GM19397 (cell line): Measurements from ENCODE around the gene C16orf86.
"Not testable (repeated sequence)": the region's sequence is repeated elsewhere in the genome, so short reads cannot be mapped to it uniquely, and the experiment has no call there.

Source experiments
- ATAC-seq: cut with Tn5 transposase; IDR thresholded peaks from one replicate; pipeline ENCODE4 v1.9.1; 2021; ENCODE audit warnings: mild to moderate bottlenecking, moderate library complexity; ENCODE audit not compliant: unreplicated experiment

C16orf86 gene

DNA sequence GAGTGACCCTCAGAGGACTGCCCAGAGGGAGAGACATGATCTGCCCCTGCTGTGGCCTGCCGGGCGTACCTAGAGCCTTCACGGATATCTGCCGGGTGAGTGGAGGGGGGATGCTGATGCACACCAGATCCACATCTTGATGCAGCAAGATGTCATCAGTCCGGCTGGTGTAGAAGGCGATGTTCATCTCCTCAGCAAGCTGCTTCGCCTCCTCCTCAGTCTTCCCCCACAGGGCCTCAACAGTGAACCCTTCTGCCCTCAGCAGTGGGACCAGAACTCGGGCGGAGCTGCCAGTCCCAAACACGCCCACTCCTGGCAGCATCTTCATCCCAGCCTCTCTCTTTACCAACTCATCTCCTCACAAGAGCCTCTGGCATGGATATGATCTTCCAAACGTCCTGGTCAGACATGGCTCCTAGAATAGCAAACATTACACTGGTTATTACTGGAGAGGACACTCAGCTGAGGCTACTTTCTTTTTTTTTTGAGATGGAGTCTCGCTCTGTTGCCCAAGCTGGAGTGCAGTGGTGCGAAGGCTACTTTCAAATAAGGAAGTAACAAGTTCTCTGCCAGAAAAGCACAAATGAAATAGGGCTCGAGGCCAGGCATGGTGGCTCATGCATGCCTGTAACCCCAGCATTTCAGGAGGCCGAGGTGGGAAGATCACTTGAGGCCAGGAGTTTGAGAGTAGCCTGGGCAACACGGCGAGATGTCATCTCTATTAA, 18.9 kb downstream of the C16orf86 start:
- ATAC-seq: no peak

GRCh38 chr16:67693517-67694285, 27.1 kb downstream of the C16orf86 start:
- ATAC-seq: not testable (repeated sequence)

DNA sequence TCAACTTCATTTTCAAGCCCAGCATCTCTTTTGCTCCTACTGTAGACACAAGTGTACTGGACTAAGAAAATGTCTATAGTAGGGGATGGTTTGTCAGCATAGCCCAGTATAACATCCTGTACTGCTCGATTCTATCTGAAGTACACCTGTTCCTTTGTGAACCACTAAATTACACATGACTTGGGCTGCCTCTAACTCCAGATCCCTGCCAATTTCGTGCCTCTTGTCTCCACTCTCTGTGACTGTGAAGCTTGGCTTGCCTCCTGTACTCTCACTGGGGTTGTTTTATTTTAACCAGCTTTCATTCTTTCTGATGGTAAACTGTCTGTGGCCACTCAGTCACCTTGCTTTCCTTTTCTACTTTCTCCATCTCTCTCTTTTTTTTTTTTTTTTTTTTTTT, 28.0 kb downstream of the C16orf86 start:
- no peak for ATAC-seq

- ATAC-seq: no peak
Observed at GRCh38 chr16:67697422-67698185, 31.0 kb downstream of the C16orf86 start.

GRCh38 chr16:67699265-67699664, 32.7 kb downstream of the C16orf86 start:
- ATAC-seq: no peak

DNA sequence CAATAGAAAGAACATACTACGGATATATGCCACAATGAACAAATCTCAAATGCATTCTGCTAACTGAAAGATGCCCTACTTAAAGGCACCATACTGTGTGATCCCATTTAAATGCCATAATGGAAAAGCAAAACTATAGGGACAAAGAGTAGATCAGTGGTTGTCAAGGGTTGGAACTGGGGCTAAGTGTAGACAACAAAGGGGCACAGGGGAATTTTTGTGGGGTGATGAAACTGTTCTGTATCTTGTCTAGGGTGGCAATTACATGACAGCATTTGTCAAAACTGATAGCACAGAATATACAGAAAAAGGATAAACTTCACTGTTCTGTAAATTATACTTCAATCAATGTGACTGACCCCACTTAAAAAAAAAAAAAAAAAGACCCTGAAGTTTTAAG, 34.8 kb downstream of the C16orf86 start:
- ATAC-seq: no peak

- ATAC-seq: no peak
Observed at GRCh38 chr16:67702130-67702529, 35.5 kb downstream of the C16orf86 start.

DNA sequence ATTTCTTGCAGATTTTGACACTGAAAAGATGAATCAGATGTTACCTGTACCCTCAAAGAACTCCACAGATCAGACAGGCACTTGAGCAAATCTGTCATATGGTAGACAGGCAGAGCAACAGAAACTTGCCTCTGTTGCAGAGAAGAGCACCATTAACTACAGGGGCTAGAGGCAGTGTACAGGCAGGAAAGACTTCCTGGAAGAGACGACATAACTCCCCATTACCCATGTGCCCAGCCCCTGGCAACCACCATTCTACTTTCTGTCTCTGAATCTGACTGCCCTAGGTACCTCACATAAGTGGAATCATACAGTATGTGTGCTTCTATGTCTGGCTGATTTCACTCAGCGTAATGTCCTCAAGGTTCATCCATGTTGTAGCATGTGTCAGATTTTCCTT, 37.0 kb downstream of the C16orf86 start:
- ATAC-seq: no peak

DNA sequence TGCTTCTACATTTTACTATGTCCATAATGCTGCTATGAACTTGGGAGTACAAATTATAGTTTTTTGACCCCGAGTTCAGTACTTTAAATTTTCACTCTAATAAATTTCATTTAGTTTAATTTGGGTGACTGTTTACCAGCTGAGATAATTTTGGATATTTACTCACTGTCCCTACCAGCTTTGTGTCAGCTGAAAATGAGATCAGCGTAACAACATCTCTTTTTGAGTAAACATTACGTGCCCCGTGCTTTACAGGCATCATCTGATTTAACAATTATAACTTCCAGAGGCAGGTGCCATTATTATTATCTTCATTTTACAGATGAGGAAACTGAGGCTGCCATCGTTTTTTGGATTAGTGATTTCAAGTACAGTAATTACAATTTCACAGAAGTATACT, 37.5 kb downstream of the C16orf86 start:
- ATAC-seq: no peak

DNA sequence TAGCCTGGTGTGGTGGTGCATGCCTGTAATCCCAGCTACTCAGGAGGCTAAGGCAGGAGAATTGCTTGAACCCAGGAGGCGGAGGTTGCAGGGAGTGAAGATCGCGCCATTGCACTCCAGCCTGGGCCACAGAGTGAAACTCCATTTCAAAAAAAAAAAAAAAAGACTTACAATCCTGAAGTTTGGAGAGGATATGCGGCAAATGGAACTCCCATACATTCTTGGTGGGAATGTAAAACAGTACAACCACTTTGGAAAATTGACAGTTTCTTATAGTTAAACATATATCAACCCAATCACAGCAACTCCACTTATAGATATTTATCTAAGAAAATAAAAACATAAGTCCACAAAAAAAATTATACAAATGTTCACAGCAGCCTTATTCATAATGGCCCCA, 40.6 kb downstream of the C16orf86 start:
- no peak for ATAC-seq

GRCh38 chr16:67707790-67708189, 41.2 kb downstream of the C16orf86 start:
- ATAC-seq: no peak

DNA sequence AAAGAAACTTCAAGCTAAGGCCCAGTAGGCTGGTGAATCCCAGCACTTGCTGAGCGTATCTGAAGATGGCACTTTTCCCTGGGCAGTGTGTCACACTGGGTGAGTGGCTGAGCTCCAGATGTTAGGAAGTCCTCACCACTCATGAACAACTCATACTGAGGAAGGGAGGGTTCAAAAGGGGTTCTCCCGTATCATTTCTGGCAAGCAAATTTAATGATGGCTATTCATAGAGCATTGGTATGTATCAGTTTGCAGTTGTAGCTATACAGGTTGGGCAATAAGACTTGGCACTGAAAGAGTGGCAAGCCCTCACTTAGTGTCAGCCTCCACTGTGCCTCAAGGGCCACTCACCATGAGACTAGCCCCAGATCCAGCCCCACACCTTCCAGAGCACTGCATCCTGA, 41.8 kb downstream of the C16orf86 start:
- no peak for ATAC-seq

- ATAC-seq: no peak
Observed at GRCh38 chr16:67709050-67709449, 42.4 kb downstream of the C16orf86 start.

- no peak for ATAC-seq
Observed at GRCh38 chr16:67710607-67711006, 44.0 kb downstream of the C16orf86 start.

DNA sequence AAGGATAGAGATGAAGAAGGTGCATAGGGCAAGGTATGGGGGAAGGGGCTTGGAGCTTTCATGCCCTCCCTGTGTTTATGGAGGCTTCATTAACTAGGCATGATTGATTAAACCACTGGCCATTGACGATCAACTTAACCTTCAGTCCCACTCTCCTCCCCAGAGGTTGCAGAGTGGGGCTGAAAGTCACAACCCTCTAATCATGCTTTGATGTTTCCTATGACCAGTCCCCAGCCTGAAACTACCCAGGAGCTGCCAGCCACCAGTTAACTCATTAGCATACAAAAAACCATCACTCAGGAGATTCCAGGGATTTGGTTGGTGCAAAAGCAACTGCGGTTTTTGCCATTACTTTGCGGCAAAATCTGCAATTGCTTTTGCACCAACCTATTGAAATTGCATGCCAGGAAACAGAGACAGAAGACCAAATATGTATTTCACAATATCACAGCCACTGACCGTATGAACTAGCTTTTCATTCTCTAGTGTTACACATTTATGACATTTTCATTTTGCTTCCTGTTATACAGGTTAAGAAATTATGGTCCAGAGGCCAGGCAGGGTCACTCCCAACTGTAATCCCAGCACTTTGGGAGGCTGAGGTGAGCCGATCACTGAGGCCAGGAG, 47.1 kb downstream of the C16orf86 start:
- no peak for ATAC-seq

DNA sequence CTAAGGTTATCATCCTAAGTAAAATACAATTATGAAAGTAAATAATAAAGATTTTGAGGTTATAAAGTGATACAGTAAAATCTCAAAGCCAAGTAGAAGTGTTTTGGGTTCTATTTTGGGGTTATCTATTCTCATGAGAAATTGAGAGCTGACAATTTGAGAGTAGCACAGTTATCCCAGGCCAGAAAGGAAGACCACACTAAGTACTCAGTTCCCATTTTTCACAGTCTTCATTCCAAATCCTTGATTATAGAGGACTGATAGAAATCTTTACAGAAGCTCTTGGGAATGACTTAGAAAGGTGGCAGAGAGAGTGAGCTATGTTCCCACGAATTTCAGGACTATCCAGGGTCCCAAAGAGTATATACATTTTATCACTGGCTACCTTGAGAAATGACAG, 47.9 kb downstream of the C16orf86 start:
- ATAC-seq: no peak

DNA sequence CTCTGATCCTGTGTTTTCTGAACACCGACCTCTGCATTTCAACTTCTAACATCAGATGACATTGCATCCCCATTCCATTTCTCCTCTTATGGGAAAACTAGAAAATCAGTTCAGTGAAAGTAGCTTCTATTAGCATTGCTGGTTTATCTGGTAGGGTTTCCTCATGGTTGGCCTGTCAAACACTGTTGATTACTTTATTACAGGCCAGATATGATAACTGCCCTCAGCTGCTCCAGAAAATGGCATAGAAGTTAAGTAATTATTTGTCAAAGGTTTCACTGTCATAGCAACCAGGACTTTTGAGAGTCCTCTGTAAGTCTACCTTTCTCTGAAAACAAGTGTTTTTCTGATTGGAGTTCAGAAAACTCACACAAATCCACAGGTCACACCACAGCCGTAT, 49.5 kb downstream of the C16orf86 start:
- ATAC-seq: no peak
